ENCODE results near the gene ARL4C. TPM values are rescaled to one million over a fixed set of nuclear protein-coding genes. Genes with fewer than 3 reads are reported as not detected.

ARL4C gene
- total and polyA plus RNA-seq, 8 donors = 15.8 to 28.5 (median 24.2) TPM

DNA sequence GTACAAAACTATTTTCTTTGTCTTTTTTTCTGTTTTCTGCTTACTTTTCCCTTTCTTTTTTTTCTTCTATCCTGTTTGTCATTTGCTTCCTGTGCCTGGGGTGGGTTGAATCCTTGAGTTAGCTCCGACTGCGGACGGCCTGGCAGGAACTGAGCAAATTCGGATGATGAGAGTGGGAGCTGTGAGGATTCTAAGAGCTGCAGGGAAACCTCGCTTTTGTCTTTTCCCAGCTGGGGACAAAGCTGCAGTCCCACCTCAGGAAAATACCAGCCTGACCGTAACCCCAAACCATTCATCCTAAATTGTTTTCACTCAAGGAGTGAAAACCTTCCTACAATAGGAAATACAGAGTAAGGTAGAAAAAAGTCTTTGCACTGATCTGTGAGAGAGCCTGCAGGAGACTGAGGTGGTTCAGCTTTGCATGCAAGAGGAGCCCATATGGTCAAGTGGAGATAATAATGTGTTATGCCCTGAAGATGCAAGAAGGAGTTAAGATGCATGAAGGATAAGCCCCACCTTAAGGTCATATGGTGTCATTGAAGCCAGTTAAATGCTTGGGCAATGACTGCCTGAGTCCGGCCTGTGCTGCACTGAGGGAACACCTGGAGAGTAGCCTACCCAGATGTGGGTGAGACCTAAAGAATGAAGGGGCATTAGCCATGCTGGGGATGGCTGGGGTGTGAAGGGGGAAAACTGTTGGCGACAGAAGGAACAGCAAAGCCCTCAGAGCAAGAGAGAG lies 31.7 kb upstream of the ARL4C start:
- DNase-seq = no peak
- no peaks in the 10 kb centered on the region for H3K36me3 ChIP-seq
- H3K4me3 ChIP-seq = no peak overlapping the region
- H3K27ac ChIP-seq = no peak overlapping the region
- intact Hi-C loops (cut with DNase I) = no loop called here
- ATAC-seq = no peak
- H3K4me1 ChIP-seq = no peaks in the 10 kb centered on the region
- TF ChIP-seq, protein P1, sequence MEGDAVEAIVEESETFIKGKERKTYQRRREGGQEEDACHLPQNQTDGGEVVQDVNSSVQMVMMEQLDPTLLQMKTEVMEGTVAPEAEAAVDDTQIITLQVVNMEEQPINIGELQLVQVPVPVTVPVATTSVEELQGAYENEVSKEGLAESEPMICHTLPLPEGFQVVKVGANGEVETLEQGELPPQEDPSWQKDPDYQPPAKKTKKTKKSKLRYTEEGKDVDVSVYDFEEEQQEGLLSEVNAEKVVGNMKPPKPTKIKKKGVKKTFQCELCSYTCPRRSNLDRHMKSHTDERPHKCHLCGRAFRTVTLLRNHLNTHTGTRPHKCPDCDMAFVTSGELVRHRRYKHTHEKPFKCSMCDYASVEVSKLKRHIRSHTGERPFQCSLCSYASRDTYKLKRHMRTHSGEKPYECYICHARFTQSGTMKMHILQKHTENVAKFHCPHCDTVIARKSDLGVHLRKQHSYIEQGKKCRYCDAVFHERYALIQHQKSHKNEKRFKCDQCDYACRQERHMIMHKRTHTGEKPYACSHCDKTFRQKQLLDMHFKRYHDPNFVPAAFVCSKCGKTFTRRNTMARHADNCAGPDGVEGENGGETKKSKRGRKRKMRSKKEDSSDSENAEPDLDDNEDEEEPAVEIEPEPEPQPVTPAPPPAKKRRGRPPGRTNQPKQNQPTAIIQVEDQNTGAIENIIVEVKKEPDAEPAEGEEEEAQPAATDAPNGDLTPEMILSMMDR (IDR thresholded peaks at IDR 0.05) = no peak
- H3K27me3 ChIP-seq = peaks cover 0 to 6% of the 10 kb centered on the region in 2 donors
- peaks cover 0 to 12% of the 10 kb centered on the region in 2 donors for H3K9me3 ChIP-seq

DNA sequence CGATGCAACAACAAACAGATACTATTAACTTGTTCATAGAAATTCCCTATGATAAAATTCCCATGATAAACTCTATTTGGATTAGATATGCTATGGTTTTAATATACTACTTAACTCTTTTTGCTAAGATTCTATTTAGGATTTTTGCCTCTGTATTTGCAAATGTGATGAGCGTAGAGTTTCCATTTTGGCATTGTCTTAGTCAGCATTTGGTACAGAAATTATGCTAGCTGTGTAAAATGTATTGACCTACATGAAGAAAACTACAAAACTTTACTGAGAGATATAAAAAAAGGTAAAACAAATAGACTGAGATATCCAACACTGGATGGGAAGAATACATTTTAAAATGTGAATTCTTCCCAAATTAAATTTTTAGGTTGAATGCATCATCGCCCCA lies 29.8 kb upstream of the ARL4C start:
- Histone ChIP-seq H3K27me3 (peaks cover 0 to 6% of the 10 kb centered on the region in 2 donors), H3K27ac (no peak overlapping the region), H3K4me3 (no peak overlapping the region), H3K4me1 (no peaks in the 10 kb centered on the region), H3K9me3 (peaks cover 0 to 12% of the 10 kb centered on the region in 2 donors), H3K36me3 (no peaks in the 10 kb centered on the region)
- intact Hi-C loops (cut with DNase I) = no loop called here
- TF ChIP-seq, protein P1 (IDR thresholded peaks at IDR 0.05) = no peak
- no peak for ATAC-seq
- no peak for DNase-seq

- ATAC-seq (no peak), DNase-seq (no peak)
- H3K4me3 ChIP-seq = no peak overlapping the region
- no peaks in the 10 kb centered on the region for H3K36me3 ChIP-seq
- no peaks in the 10 kb centered on the region for H3K27me3 ChIP-seq
- peaks cover 0 to 12% of the 10 kb centered on the region in 2 donors for H3K9me3 ChIP-seq
- H3K4me1 ChIP-seq = no peaks in the 10 kb centered on the region
- intact Hi-C loops (cut with DNase I) = no loop called here
- H3K27ac ChIP-seq = no peak overlapping the region
- TF ChIP-seq, protein P1 (IDR thresholded peaks at IDR 0.05) = no peak
Measured at GRCh38 chr2:234521536-234521935, 24.7 kb upstream of the ARL4C start.

GRCh38 chr2:234518986-234519642 lies 22.2 kb upstream of the ARL4C start:
- no peak overlapping the region for H3K4me3 ChIP-seq
- H3K27me3 ChIP-seq = no peaks in the 10 kb centered on the region
- no peak overlapping the region for H3K27ac ChIP-seq
- intact Hi-C loops (cut with DNase I) = no loop called here
- no peaks in the 10 kb centered on the region for H3K9me3 ChIP-seq
- DNase-seq (no peak), ATAC-seq (no peak)
- no peaks in the 10 kb centered on the region for H3K4me1 ChIP-seq
- no peaks in the 10 kb centered on the region for H3K36me3 ChIP-seq
- TF ChIP-seq, protein P1 (IDR thresholded peaks at IDR 0.05) = no peak

DNA sequence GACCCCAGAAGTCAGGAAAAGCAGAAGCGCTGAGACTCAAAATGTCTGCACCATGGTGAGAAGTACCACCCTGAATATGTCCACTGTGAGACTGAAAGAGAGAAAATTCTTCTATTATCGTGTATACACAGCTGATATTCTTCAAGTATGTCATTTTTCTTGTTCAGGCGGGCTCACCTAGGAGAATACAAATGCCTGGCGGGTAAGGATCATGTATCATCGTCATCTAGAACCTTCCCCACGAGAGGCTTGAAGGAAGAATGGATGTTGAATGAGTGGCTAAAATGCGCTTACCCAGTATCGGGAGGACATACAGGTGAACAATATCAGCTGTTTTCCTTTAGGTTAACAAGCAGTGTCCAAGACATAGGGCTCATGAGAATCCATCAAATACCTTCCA lies 21.1 kb upstream of the ARL4C start:
- Histone ChIP-seq H3K27ac (no peak overlapping the region), H3K36me3 (no peaks in the 10 kb centered on the region), H3K4me1 (no peaks in the 10 kb centered on the region), H3K27me3 (no peaks in the 10 kb centered on the region), H3K4me3 (no peak overlapping the region), H3K9me3 (no peaks in the 10 kb centered on the region)
- DNase-seq (no peak), ATAC-seq (no peak)
- TF ChIP-seq, protein P1 (IDR thresholded peaks at IDR 0.05) = no peak
- intact Hi-C loops (cut with DNase I) = no loop called here

Measured in left lung (tissue), 10 donors.